ENCODE measurements around the gene FOXP1. TPM values are rescaled to one million over a fixed set of nuclear protein-coding genes. Genes with fewer than 3 reads are reported as not detected.
A peak's percentile ranks its signal among the peaks of the same experiment; 100 is the strongest.

The FOXP1 gene
- total and polyA plus RNA-seq, 2 donors = 26.1 to 42.3 TPM

DNA sequence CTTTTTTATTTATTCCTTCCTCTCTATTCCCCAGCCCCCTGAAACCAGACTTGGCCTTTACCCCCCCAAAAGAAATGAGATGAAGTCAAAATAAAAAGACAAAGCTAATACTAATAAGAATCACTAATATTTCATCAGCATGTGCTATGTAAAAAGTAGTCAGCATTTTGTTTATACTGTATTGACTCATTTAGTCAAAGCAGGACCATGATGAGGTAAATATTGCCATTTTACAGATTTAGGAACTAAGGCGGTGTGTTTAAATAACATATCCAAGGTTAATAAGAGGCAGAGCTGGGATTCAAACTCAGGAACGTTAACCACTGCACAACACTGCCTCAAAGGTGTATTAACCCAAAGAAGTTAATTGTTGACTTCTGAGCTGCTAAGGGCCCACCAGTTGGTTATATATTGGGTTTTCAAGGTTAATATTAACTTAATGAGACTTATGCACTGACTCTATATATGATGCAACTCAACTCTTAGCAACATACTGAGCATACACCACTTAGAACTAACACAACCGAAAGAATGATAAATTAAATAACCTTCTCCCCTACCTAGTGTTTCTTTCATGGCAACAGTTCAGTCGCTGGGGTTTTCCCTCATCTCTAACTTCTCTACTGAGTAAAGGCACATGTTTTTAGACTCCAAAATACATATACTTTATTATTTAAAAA lies 34.7 kb downstream of the FOXP1 start:
- WGBS = 97% methylated on average over 4 of the region's 4 CpGs
- H3K9me3 ChIP-seq (ENCODE audit: control insufficient read depth in 2 of 2, insufficient read depth in 1 of 2, low read length in 1 of 2) = no peaks in the 10 kb centered on the region
- no peak for DNase-seq (ENCODE audit: low read depth in 6 of 9, low spot score in 9 of 9)
- H3K4me3 ChIP-seq (ENCODE audit: low read length in 2 of 2) = no peak overlapping the region
- H3K36me3 ChIP-seq (ENCODE audit: control insufficient read depth in 2 of 2, insufficient read depth in 2 of 2, low read length in 1 of 2) = no peaks in the 10 kb centered on the region
- H3K27me3 ChIP-seq (ENCODE audit: control insufficient read depth in 2 of 2, insufficient read depth in 1 of 2, low read length in 1 of 2) = peaks cover 0 to 9% of the 10 kb centered on the region in 2 donors
- H3K27ac ChIP-seq (ENCODE audit: low read depth in 1 of 2, low read length in 1 of 2) = no peak overlapping the region
- H3K4me1 ChIP-seq (ENCODE audit: control insufficient read depth in 2 of 2, insufficient read depth in 2 of 2, low read length in 2 of 2) = peaks cover 0 to 3% of the 10 kb centered on the region in 2 donors

DNA sequence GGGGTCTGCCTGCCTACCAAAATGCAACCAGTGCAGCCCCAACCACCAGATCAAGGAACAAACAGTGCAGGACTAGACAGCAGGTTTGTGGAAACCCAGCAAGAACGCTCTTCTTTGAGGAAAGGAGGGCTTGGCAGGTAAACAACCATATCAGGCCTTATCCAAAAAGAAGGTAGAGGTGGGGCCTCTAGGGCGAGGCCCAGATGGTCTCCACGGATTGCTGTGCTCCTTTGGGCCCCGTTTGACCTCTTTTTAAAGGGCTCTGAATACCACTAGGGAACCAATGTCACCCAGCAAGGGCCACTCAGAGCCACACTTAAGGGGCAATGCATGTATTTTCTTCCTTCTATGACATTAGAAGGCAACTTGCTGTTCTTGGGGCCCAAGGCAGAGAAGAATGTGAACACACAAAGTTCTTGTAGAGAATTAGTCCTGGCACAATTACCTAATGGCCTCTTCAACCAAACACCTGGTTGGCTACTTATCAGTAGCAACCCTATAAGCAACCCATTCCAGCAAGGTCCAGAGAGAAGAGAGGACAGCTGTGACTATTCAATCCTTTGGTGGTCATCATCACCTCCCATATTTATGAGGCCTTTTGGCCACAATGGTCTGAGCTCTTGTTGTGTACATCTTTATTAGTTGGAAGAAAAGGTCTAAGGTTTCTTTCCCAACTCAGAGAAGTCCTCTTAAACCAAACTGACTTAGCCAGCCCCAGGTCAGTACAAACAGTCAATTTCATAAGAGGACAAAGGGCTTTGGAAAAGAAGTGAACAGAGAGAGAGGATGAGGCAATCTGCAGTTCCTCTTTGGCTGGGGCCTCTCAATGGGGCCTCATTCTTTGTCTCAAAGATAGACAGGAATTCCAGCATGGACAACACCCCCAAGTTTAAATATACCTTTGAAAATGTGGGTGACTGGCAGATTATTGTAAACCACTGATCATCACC lies 36.0 kb downstream of the FOXP1 start:
- 96% methylated on average over 4 of the region's 4 CpGs for WGBS
- no peak for DNase-seq (ENCODE audit: low read depth in 6 of 9, low spot score in 9 of 9)
- H3K4me3 ChIP-seq (ENCODE audit: low read length in 2 of 2) = no peak overlapping the region

GRCh38 chr3:71546821-71547220 lies 36.7 kb downstream of the FOXP1 start:
- H3K4me3 ChIP-seq (ENCODE audit: low read length in 2 of 2) = no peak overlapping the region
- 91% methylated on average over 2 of the region's 2 CpGs for WGBS
- H3K9me3 ChIP-seq (ENCODE audit: control insufficient read depth in 2 of 2, insufficient read depth in 1 of 2, low read length in 1 of 2) = no peaks in the 10 kb centered on the region
- H3K27ac ChIP-seq (ENCODE audit: low read depth in 1 of 2, low read length in 1 of 2) = no peak overlapping the region
- no peaks in the 10 kb centered on the region for H3K36me3 ChIP-seq (ENCODE audit: control insufficient read depth in 2 of 2, insufficient read depth in 2 of 2, low read length in 1 of 2)
- DNase-seq (ENCODE audit: low read depth in 6 of 9, low spot score in 9 of 9) = no peak
- H3K27me3 ChIP-seq (ENCODE audit: control insufficient read depth in 2 of 2, insufficient read depth in 1 of 2, low read length in 1 of 2) = peaks cover 0 to 9% of the 10 kb centered on the region in 2 donors
- peaks cover 11 to 19% of the 10 kb centered on the region in 2 donors for H3K4me1 ChIP-seq (ENCODE audit: control insufficient read depth in 2 of 2, insufficient read depth in 2 of 2, low read length in 2 of 2)

More for the DNA sequence above, 36.0 kb downstream of the FOXP1 start:
- Histone ChIP-seq H3K4me1 (ENCODE audit: control insufficient read depth in 2 of 2, insufficient read depth in 2 of 2, low read length in 2 of 2) (peaks cover 7 to 13% of the 10 kb centered on the region in 2 donors), H3K27me3 (ENCODE audit: control insufficient read depth in 2 of 2, insufficient read depth in 1 of 2, low read length in 1 of 2) (peaks cover 0 to 9% of the 10 kb centered on the region in 2 donors), H3K27ac (ENCODE audit: low read depth in 1 of 2, low read length in 1 of 2) (no peak overlapping the region), H3K9me3 (ENCODE audit: control insufficient read depth in 2 of 2, insufficient read depth in 1 of 2, low read length in 1 of 2) (no peaks in the 10 kb centered on the region), H3K36me3 (ENCODE audit: control insufficient read depth in 2 of 2, insufficient read depth in 2 of 2, low read length in 1 of 2) (no peaks in the 10 kb centered on the region)

DNA sequence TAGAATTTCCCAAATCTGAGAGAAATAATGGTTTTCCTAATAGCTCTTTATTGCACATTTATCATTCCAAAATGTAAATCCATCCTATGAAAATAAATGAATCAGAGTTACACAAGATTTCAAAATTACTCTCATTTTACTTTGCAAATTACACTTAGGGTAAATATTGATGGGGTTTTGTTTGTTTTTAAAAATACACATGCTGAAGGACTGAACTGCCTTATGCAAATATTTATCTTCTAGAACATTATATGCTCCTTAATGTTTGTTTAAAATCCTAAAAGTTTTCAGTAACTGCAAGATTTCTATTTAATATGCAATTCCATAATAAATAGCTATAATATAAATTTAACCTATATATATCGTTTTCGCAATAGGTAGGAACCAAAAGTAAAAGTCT lies 38.2 kb downstream of the FOXP1 start:
- Histone ChIP-seq H3K36me3 (ENCODE audit: control insufficient read depth in 2 of 2, insufficient read depth in 2 of 2, low read length in 1 of 2) (no peaks in the 10 kb centered on the region), H3K4me3 (ENCODE audit: low read length in 2 of 2) (no peak overlapping the region), H3K9me3 (ENCODE audit: control insufficient read depth in 2 of 2, insufficient read depth in 1 of 2, low read length in 1 of 2) (no peaks in the 10 kb centered on the region), H3K27me3 (ENCODE audit: control insufficient read depth in 2 of 2, insufficient read depth in 1 of 2, low read length in 1 of 2) (peaks cover 0 to 9% of the 10 kb centered on the region in 2 donors), H3K4me1 (ENCODE audit: control insufficient read depth in 2 of 2, insufficient read depth in 2 of 2, low read length in 2 of 2) (peaks cover 14 to 21% of the 10 kb centered on the region in 2 donors), H3K27ac (ENCODE audit: low read depth in 1 of 2, low read length in 1 of 2) (no peak overlapping the region)
- WGBS = 97% methylated on average over 2 of the region's 2 CpGs
- no peak for DNase-seq (ENCODE audit: low read depth in 6 of 9, low spot score in 9 of 9)

GRCh38 chr3:71543371-71544016 lies 40.0 kb downstream of the FOXP1 start:
- no peaks in the 10 kb centered on the region for H3K36me3 ChIP-seq (ENCODE audit: control insufficient read depth in 2 of 2, insufficient read depth in 2 of 2, low read length in 1 of 2)
- peak in 6 of 9 donors; percentile 11 to 63 (median 21) for DNase-seq (ENCODE audit: low read depth in 6 of 9, low spot score in 9 of 9)
- H3K27me3 ChIP-seq (ENCODE audit: control insufficient read depth in 2 of 2, insufficient read depth in 1 of 2, low read length in 1 of 2) = peaks cover 0 to 9% of the 10 kb centered on the region in 2 donors
- peaks cover 14 to 19% of the 10 kb centered on the region in 2 donors for H3K4me1 ChIP-seq (ENCODE audit: control insufficient read depth in 2 of 2, insufficient read depth in 2 of 2, low read length in 2 of 2)
- no peaks in the 10 kb centered on the region for H3K9me3 ChIP-seq (ENCODE audit: control insufficient read depth in 2 of 2, insufficient read depth in 1 of 2, low read length in 1 of 2)
- WGBS = 60% methylated on average over 3 of the region's 3 CpGs
- no peak overlapping the region for H3K4me3 ChIP-seq (ENCODE audit: low read length in 2 of 2)
- H3K27ac ChIP-seq (ENCODE audit: low read depth in 1 of 2, low read length in 1 of 2) = no peak overlapping the region

DNA sequence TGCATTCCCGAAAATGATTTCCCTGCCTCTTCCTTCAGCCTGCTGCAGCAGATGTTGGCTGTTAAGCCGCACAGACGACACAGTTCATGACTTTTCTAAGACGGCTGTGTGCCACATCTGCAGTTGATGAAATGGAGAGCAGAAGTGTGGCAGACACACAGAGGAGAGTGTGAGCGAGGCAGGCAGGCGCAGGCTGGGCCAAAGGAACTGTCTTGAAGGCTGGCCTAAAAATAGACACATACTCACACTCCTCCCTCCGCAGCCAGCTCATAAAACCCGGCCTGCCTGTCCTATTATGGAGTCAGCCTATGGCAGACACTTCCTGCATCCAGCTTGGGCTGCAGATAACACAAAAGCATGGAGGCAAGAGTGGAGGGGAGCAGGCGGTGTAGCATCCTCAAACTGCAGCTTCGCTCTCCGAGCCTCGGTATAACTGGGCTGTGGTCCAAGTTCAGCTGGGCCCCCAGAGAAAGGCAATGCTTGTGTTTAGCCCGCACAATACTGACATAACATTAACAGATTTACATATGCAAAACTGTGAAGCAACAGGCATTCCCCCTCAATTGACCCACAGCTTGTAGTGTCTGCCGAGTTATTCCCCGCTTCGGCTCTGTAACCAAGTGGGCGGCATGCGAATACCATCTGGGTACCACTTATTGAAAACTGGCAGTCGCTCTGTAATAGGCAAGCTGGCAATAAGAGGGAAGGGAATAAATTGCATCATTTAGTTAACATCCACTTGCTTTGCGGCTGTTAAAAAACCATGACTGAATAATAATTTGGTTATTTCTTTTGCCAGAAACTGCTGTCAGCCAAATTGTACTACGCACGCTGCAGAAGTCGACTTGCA lies 40.8 kb downstream of the FOXP1 start:
- peaks cover 14 to 19% of the 10 kb centered on the region in 2 donors for H3K4me1 ChIP-seq (ENCODE audit: control insufficient read depth in 2 of 2, insufficient read depth in 2 of 2, low read length in 2 of 2)
- peaks cover 0 to 9% of the 10 kb centered on the region in 2 donors for H3K27me3 ChIP-seq (ENCODE audit: control insufficient read depth in 2 of 2, insufficient read depth in 1 of 2, low read length in 1 of 2)
- DNase-seq (ENCODE audit: low read depth in 6 of 9, low spot score in 9 of 9) = peak; percentile 44 to 82 (median 55)
- 45% methylated on average over 23 of the region's 23 CpGs for WGBS
- peak overlapping the region in 1 of 2 donors; percentile 8 for H3K4me3 ChIP-seq (ENCODE audit: low read length in 2 of 2)
- H3K36me3 ChIP-seq (ENCODE audit: control insufficient read depth in 2 of 2, insufficient read depth in 2 of 2, low read length in 1 of 2) = no peaks in the 10 kb centered on the region
- no peaks in the 10 kb centered on the region for H3K9me3 ChIP-seq (ENCODE audit: control insufficient read depth in 2 of 2, insufficient read depth in 1 of 2, low read length in 1 of 2)
- peak overlapping the region; percentile 61 to 77 for H3K27ac ChIP-seq (ENCODE audit: low read depth in 1 of 2, low read length in 1 of 2)

GRCh38 chr3:71541313-71541712 lies 42.2 kb downstream of the FOXP1 start:
- DNase-seq (ENCODE audit: low read depth in 6 of 9, low spot score in 9 of 9) = no peak
- Histone ChIP-seq H3K4me1 (ENCODE audit: control insufficient read depth in 2 of 2, insufficient read depth in 2 of 2, low read length in 2 of 2) (peaks cover 14 to 19% of the 10 kb centered on the region in 2 donors), H3K9me3 (ENCODE audit: control insufficient read depth in 2 of 2, insufficient read depth in 1 of 2, low read length in 1 of 2) (peaks cover 0 to 5% of the 10 kb centered on the region in 2 donors), H3K4me3 (ENCODE audit: low read length in 2 of 2) (no peak overlapping the region), H3K27me3 (ENCODE audit: control insufficient read depth in 2 of 2, insufficient read depth in 1 of 2, low read length in 1 of 2) (peaks cover 0 to 5% of the 10 kb centered on the region in 2 donors), H3K36me3 (ENCODE audit: control insufficient read depth in 2 of 2, insufficient read depth in 2 of 2, low read length in 1 of 2) (no peaks in the 10 kb centered on the region), H3K27ac (ENCODE audit: low read depth in 1 of 2, low read length in 1 of 2) (no peak overlapping the region)
- WGBS = 96% methylated on average over 3 of the region's 3 CpGs

GRCh38 chr3:71537211-71537611 lies 46.3 kb downstream of the FOXP1 start:
- peaks cover 0 to 3% of the 10 kb centered on the region in 2 donors for H3K36me3 ChIP-seq (ENCODE audit: control insufficient read depth in 2 of 2, insufficient read depth in 2 of 2, low read length in 1 of 2)
- no peak overlapping the region for H3K27ac ChIP-seq (ENCODE audit: low read depth in 1 of 2, low read length in 1 of 2)

More at GRCh38 chr3:71537211-71537611, 46.3 kb downstream of the FOXP1 start:
- peaks cover 0 to 5% of the 10 kb centered on the region in 2 donors for H3K9me3 ChIP-seq (ENCODE audit: control insufficient read depth in 2 of 2, insufficient read depth in 1 of 2, low read length in 1 of 2)
- WGBS = 96% methylated on average over 7 of the region's 7 CpGs
- no peak for DNase-seq (ENCODE audit: low read depth in 6 of 9, low spot score in 9 of 9)
- peaks cover 4 to 5% of the 10 kb centered on the region in 2 donors for H3K4me1 ChIP-seq (ENCODE audit: control insufficient read depth in 2 of 2, insufficient read depth in 2 of 2, low read length in 2 of 2)
- no peak overlapping the region for H3K4me3 ChIP-seq (ENCODE audit: low read length in 2 of 2)
- H3K27me3 ChIP-seq (ENCODE audit: control insufficient read depth in 2 of 2, insufficient read depth in 1 of 2, low read length in 1 of 2) = no peaks in the 10 kb centered on the region
